ENCODE measurements around the gene PIK3R5. TPM values are rescaled to one million over a fixed set of nuclear protein-coding genes. Genes with fewer than 3 reads are reported as not detected.

PIK3R5 gene
- total and polyA plus RNA-seq, 2 donors from 2014 or later = 0.45 to 19.1 TPM

DNA sequence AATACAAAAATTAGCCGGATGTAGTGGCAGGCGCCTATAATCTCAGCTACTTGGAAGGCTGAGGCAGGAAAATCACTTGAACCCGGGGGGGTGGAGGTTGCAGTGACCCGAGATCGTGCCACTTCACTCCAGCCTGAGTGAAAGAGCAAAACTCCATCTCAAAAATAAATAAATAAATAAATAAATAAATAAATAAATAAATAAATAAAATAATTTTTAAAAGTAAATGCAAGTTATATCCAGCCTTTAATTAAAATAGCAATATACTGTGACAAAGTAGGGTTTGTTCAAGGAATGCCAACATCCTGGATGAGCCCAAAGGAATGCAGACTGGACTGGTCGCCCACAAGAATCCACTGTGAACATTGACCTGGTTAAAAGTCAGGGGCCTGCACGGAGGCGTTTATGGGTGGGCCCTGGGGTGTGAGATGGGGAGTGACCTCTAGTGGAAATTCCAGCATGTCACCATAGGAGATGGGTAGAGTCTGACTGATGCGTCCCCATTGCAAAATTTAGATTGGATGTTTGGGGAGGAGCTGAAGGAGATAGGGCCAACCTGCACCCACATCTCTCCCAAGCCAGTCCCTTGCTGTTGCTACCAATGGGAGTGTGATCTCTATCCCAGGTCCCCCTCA lies 9.7 kb upstream of the PIK3R5 start:
- peak in 1 of 5 donors; percentile 26 for DNase-seq
- H3K9me3 ChIP-seq (ENCODE audit: control insufficient read depth in 2 of 3, insufficient read depth in 1 of 3, low read length in 3 of 3) = no peaks in the 10 kb centered on the region
- H3K36me3 ChIP-seq (ENCODE audit: control insufficient read depth in 2 of 3, insufficient read depth in 3 of 3, low read length in 3 of 3) = no peaks in the 10 kb centered on the region
- H3K9ac ChIP-seq (ENCODE audit: low read length in 3 of 3) = no peak overlapping the region
- TF ChIP-seq, protein P1, sequence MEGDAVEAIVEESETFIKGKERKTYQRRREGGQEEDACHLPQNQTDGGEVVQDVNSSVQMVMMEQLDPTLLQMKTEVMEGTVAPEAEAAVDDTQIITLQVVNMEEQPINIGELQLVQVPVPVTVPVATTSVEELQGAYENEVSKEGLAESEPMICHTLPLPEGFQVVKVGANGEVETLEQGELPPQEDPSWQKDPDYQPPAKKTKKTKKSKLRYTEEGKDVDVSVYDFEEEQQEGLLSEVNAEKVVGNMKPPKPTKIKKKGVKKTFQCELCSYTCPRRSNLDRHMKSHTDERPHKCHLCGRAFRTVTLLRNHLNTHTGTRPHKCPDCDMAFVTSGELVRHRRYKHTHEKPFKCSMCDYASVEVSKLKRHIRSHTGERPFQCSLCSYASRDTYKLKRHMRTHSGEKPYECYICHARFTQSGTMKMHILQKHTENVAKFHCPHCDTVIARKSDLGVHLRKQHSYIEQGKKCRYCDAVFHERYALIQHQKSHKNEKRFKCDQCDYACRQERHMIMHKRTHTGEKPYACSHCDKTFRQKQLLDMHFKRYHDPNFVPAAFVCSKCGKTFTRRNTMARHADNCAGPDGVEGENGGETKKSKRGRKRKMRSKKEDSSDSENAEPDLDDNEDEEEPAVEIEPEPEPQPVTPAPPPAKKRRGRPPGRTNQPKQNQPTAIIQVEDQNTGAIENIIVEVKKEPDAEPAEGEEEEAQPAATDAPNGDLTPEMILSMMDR (IDR thresholded peaks at IDR 0.05; ENCODE audit: borderline replicate concordance, extremely low read depth, insufficient read depth) = no peak
- no peak overlapping the region for H3K4me3 ChIP-seq (ENCODE audit: low read length in 3 of 3)
- no peak for FAIRE-seq
- H3K4me1 ChIP-seq (ENCODE audit: control insufficient read depth in 2 of 3, insufficient read depth in 2 of 3, low read depth in 1 of 3, low read length in 3 of 3) = no peaks in the 10 kb centered on the region
- H3K27ac ChIP-seq (ENCODE audit: low read depth in 2 of 2, low read length in 2 of 2) = no peak overlapping the region
- no peaks in the 10 kb centered on the region for H3K27me3 ChIP-seq (ENCODE audit: control insufficient read depth, insufficient read depth, low read length)
- intact Hi-C loops (cut with DNase I) = no loop called here

DNA sequence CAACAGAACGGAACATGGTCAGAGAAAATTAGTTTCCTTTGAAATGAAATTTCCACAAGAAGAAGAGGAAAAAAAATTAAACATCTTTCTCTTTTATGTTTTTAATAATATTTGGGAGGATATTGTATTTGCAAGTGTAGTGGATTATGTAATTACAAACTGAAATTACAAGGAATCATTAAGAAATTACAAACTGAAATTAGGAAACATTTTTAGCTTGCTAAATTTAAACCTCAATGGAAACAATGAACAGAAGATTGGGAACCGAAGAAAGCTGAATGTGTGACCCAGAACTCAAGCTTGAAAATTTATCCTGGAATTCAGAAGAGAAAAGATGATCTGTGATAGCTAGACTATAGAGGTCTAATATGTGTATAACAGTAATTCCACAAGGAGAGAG lies 4.4 kb upstream of the PIK3R5 start:
- no peaks in the 10 kb centered on the region for H3K36me3 ChIP-seq (ENCODE audit: control insufficient read depth in 2 of 3, insufficient read depth in 3 of 3, low read length in 3 of 3)
- TF ChIP-seq, protein P1 (IDR thresholded peaks at IDR 0.05; ENCODE audit: borderline replicate concordance, extremely low read depth, insufficient read depth) = no peak
- H3K27me3 ChIP-seq (ENCODE audit: control insufficient read depth, insufficient read depth, low read length) = peaks cover 4% of the 10 kb centered on the region
- H3K27ac ChIP-seq (ENCODE audit: low read depth in 2 of 2, low read length in 2 of 2) = no peak overlapping the region
- no peak overlapping the region for H3K4me3 ChIP-seq (ENCODE audit: low read length in 3 of 3)
- intact Hi-C loops (cut with DNase I) = no loop called here
- no peaks in the 10 kb centered on the region for H3K4me1 ChIP-seq (ENCODE audit: control insufficient read depth in 2 of 3, insufficient read depth in 2 of 3, low read depth in 1 of 3, low read length in 3 of 3)
- H3K9ac ChIP-seq (ENCODE audit: low read length in 3 of 3) = no peak overlapping the region
- no peak for FAIRE-seq
- no peak for DNase-seq
- no peaks in the 10 kb centered on the region for H3K9me3 ChIP-seq (ENCODE audit: control insufficient read depth in 2 of 3, insufficient read depth in 1 of 3, low read length in 3 of 3)

DNA sequence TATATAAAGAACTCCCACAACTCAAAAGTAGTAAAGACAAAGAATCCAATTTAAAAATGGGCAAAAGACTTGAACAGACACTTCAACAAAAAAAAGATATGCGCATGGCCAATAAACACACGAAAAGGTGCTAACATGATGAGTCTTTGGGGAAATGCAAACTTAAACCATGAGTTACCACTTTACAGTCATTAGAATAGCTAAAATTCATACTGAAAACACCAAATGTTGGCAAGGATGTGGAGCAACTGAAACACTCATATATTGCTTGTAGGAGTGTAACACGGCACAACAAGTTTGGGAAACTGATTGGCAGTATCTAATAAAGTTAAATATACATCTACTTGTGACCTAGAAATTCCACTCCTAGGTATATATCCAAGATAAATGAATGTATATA lies 3.0 kb upstream of the PIK3R5 start:
- Histone ChIP-seq H3K4me3 (ENCODE audit: low read length in 3 of 3) (no peak overlapping the region), H3K4me1 (ENCODE audit: control insufficient read depth in 2 of 3, insufficient read depth in 2 of 3, low read depth in 1 of 3, low read length in 3 of 3) (no peaks in the 10 kb centered on the region), H3K36me3 (ENCODE audit: control insufficient read depth in 2 of 3, insufficient read depth in 3 of 3, low read length in 3 of 3) (no peaks in the 10 kb centered on the region), H3K27me3 (ENCODE audit: control insufficient read depth, insufficient read depth, low read length) (peaks cover 10% of the 10 kb centered on the region), H3K9me3 (ENCODE audit: control insufficient read depth in 2 of 3, insufficient read depth in 1 of 3, low read length in 3 of 3) (no peaks in the 10 kb centered on the region), H3K27ac (ENCODE audit: low read depth in 2 of 2, low read length in 2 of 2) (no peak overlapping the region), H3K9ac (ENCODE audit: low read length in 3 of 3) (no peak overlapping the region)
- intact Hi-C loops (cut with DNase I) = no loop called here
- FAIRE-seq = no peak
- TF ChIP-seq, protein P1 (IDR thresholded peaks at IDR 0.05; ENCODE audit: borderline replicate concordance, extremely low read depth, insufficient read depth) = no peak
- DNase-seq = no peak

GRCh38 chr17:8967861-8968260 lies 2.4 kb upstream of the PIK3R5 start:
- H3K9me3 ChIP-seq (ENCODE audit: control insufficient read depth in 2 of 3, insufficient read depth in 1 of 3, low read length in 3 of 3) = no peaks in the 10 kb centered on the region
- FAIRE-seq (no peak), DNase-seq (no peak)
- H3K36me3 ChIP-seq (ENCODE audit: control insufficient read depth in 2 of 3, insufficient read depth in 3 of 3, low read length in 3 of 3) = no peaks in the 10 kb centered on the region
- intact Hi-C loops (cut with DNase I) = no loop called here
- no peak overlapping the region for H3K9ac ChIP-seq (ENCODE audit: low read length in 3 of 3)
- no peak overlapping the region for H3K4me3 ChIP-seq (ENCODE audit: low read length in 3 of 3)
- H3K27me3 ChIP-seq (ENCODE audit: control insufficient read depth, insufficient read depth, low read length) = peaks cover 11% of the 10 kb centered on the region
- H3K4me1 ChIP-seq (ENCODE audit: control insufficient read depth in 2 of 3, insufficient read depth in 2 of 3, low read depth in 1 of 3, low read length in 3 of 3) = no peaks in the 10 kb centered on the region
- TF ChIP-seq, protein P1 (IDR thresholded peaks at IDR 0.05; ENCODE audit: borderline replicate concordance, extremely low read depth, insufficient read depth) = no peak
- H3K27ac ChIP-seq (ENCODE audit: low read depth in 2 of 2, low read length in 2 of 2) = no peak overlapping the region
